GM12892 (cell line): Measurements from ENCODE around the gene CTDSPL2.

Experiments
- POLR2A ChIP-seq: IDR thresholded peaks from 2 replicates; pipeline ENCODE4 v1.6.1; 2011; ENCODE audit warnings: low read depth, low read length, control low read depth
- POLR2AphosphoS5 ChIP-seq: IDR thresholded peaks from 2 replicates; pipeline ENCODE4 v1.6.1; 2011; ENCODE audit warnings: low read depth, low read length, control low read depth
- TAF1 ChIP-seq: IDR thresholded peaks from 2 replicates; pipeline ENCODE4 v1.6.1; 2011; ENCODE audit warnings: low read depth, mild to moderate bottlenecking, control low read depth, low read length, borderline replicate concordance

- TF ChIP-seq POLR2A (no peak), POLR2AphosphoS5 (no peak), TAF1 (no peak)
These were observed 54.7 kb downstream of the CTDSPL2 start for GRCh38 chr15:44482090-44482489.
